Cardiac fibroblast (primary cell): ENCODE data around the gene KCTD15.

ENCODE experiments used
- DNase-seq, 2 donors: peaks; one replicate each; pipeline versions ENCODE4 v3.0.0 to v3.0.0-alpha.2; 2010; ENCODE audit warnings: low read depth in 2 of 2
- H3K4me3 ChIP-seq, 2 donors: replicated peaks in 1 of 2; 1 replicate in 1 of 2; 2 replicates in 1 of 2; pipeline ENCODE4 v1.5.1; 2011; ENCODE audit warnings: low read depth in 2 of 2, low read length in 2 of 2, mild to moderate bottlenecking in 2 of 2, moderate library complexity in 1 of 2
- CTCF ChIP-seq: IDR thresholded peaks from one replicate; pipeline ENCODE4 v1.5.1; 2011; ENCODE audit warnings: low read depth, mild to moderate bottlenecking, low read length, inconsistent platforms

The KCTD15 gene

GRCh38 chr19:33780746-33781145 is 15.9 kb upstream of the KCTD15 start:
- H3K4me3 ChIP-seq, result no peak overlapping the region
- no peak for TF ChIP-seq CTCF
- DNase-seq, result peak in 1 of 2 donors; percentile 8

- DNase-seq, result no peak
- no peak for TF ChIP-seq CTCF
These were observed 15.2 kb upstream of the KCTD15 start for GRCh38 chr19:33781415-33781935.

GRCh38 chr19:33781996-33782395 is 14.7 kb upstream of the KCTD15 start:
- peak in 1 of 2 donors; percentile 45 for DNase-seq
- no peak for TF ChIP-seq CTCF
- H3K4me3 ChIP-seq, result no peak overlapping the region

More at GRCh38 chr19:33781415-33781935, 15.2 kb upstream of the KCTD15 start:
- no peak overlapping the region for H3K4me3 ChIP-seq

GRCh38 chr19:33784432-33784831 is 12.2 kb upstream of the KCTD15 start:
- no peak for TF ChIP-seq CTCF
- no peak overlapping the region for H3K4me3 ChIP-seq
- DNase-seq, result no peak

GRCh38 chr19:33785795-33786194 is 10.9 kb upstream of the KCTD15 start:
- H3K4me3 ChIP-seq, result no peak overlapping the region
- TF ChIP-seq CTCF, result no peak
- peak; percentile 12 to 41 for DNase-seq

- TF ChIP-seq CTCF, result no peak
- H3K4me3 ChIP-seq, result no peak overlapping the region
- no peak for DNase-seq
These were observed 8.0 kb upstream of the KCTD15 start for GRCh38 chr19:33788676-33789075.

GRCh38 chr19:33789344-33789743 is 7.3 kb upstream of the KCTD15 start:
- TF ChIP-seq CTCF, result no peak
- H3K4me3 ChIP-seq, result no peak overlapping the region
- no peak for DNase-seq
